Natural killer cell (primary cell): ENCODE results near the gene CNKSR3. TPM values are rescaled to one million over a fixed set of nuclear protein-coding genes. Genes with fewer than 3 reads are reported as not detected.

Source experiments
- ATAC-seq, 3 donors: fragments of 150-1000 bp in 2 of 3; fragments of 200-7000 bp in 1 of 3; cut with Tn5 transposase; 1 replicate in 1 of 3; 2 replicates in 2 of 3; pipeline ENCODE4 v1.10.0; 2021; ENCODE audit warnings: mild to moderate bottlenecking in 2 of 3, moderate library complexity in 2 of 3
- DNase-seq, 2 donors: peaks; one replicate each; pipeline versions ENCODE4 v3.0.0 to v3.0.0-alpha.2; 2013 to 2021; ENCODE audit warnings: mixed read lengths in 1 of 2
- H3K27ac ChIP-seq: one replicate; pipeline ENCODE4 v1.5.1; 2013; ENCODE audit warnings: mild to moderate bottlenecking, low read length
- H3K27me3 ChIP-seq: one replicate; pipeline ENCODE4 v1.6.1; 2013; ENCODE audit warnings: low read length; ENCODE audit not compliant: control insufficient read depth, insufficient read depth
- H3K36me3 ChIP-seq: one replicate; pipeline ENCODE4 v1.6.1; 2013; ENCODE audit warnings: low read length; ENCODE audit not compliant: control insufficient read depth, insufficient read depth
- H3K4me1 ChIP-seq: one replicate; pipeline ENCODE4 v1.6.1; 2013; ENCODE audit warnings: low read length; ENCODE audit not compliant: control insufficient read depth, insufficient read depth
- H3K4me3 ChIP-seq: one replicate; pipeline ENCODE4 v1.5.1; 2013; ENCODE audit warnings: low read length
- H3K9me3 ChIP-seq: one replicate; pipeline ENCODE4 v1.6.1; 2013; ENCODE audit warnings: low read length; ENCODE audit not compliant: control insufficient read depth, insufficient read depth
- H3K27ac Mint-ChIP-seq, 2 donors: one replicate each; pipeline ENCODE4 v1.8.0; 2022; ENCODE audit warnings: mild to moderate bottlenecking in 2 of 2, mixed read lengths in 2 of 2, moderate library complexity in 1 of 2
- H3K27me3 Mint-ChIP-seq, 2 donors: one replicate each; pipeline ENCODE4 v1.8.0; 2022; ENCODE audit warnings: low read depth in 2 of 2, mixed read lengths in 2 of 2
- H3K36me3 Mint-ChIP-seq: one replicate; pipeline ENCODE4 v1.8.0; 2022; ENCODE audit warnings: mixed read lengths
- H3K4me1 Mint-ChIP-seq, 2 donors: one replicate each; pipeline ENCODE4 v1.8.0; 2022; ENCODE audit warnings: mixed read lengths in 2 of 2
- H3K4me3 Mint-ChIP-seq: one replicate; pipeline ENCODE4 v1.8.0; 2022; ENCODE audit warnings: mild to moderate bottlenecking, moderate library complexity, mixed read lengths
- H3K9me3 Mint-ChIP-seq, 2 donors: one replicate each; pipeline ENCODE4 v1.8.0; 2022; ENCODE audit warnings: mixed read lengths in 2 of 2
- WGBS: methylation state at CpG from one replicate; pipeline ENCODE4 v1.1.7; 2013; ENCODE audit warnings: missing lambda C conversion rate; ENCODE audit not compliant: insufficient coverage; 5-methylcytosine and 5-hydroxymethylcytosine counted together
- intact Hi-C: fragments of 100-400 bp; cut with micrococcal nuclease; formaldehyde crosslinking; loops from one replicate; pipeline ENCODE4 v1.14.2; 2022
- total RNA-seq, 4 donors: library from RNA; stranded (reverse); fragments of 120-200 nt in 1 of 4; gene quantifications; one replicate each; pipeline versions ENCODE4 v1.2.3 to v1.2.4, GENCODE V29; 2013 to 2022
- TF ChIP-seq, protein P1 (sequence below): fragments of 200-600 bp; IDR thresholded peaks from one replicate; pipeline ENCODE4 v1.8.0; 2022; ENCODE audit warnings: antibody characterized with exemption

Gene CNKSR3
- total RNA-seq, 3 donors from 2014 or later (not counting 1 experiment from before 2014, with no cell fraction given), result 0.18 TPM; not detected in 2

DNA sequence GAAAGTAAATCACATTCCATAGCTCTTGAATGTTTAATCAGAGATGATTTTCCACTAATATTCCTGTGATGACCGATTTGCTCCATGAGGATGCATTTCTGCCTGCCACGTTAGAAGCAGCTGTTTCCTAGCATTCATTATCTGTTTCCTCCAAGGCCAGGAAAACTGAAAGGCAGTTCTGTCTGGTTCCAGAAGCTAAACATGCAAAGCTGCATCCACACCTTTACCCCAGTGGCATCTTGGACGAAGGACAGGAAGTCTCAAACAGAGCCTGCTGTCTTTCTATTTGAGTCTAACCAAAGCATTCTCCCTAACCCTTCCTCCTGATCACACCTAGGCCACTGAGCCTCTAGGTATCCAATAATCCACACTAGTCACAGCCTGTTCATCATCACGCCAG lies 27.6 kb downstream of the CNKSR3 start:
- Histone ChIP-seq H3K27me3 (no peaks in the 10 kb centered on the region), H3K4me3 (no peak overlapping the region), H3K36me3 (no peaks in the 10 kb centered on the region), H3K27ac (no peak overlapping the region), H3K9me3 (no peaks in the 10 kb centered on the region), H3K4me1 (no peaks in the 10 kb centered on the region)
- Mint-ChIP-seq H3K4me1 (no peaks in the 10 kb centered on the region), H3K9me3 (no peaks in the 10 kb centered on the region), H3K36me3 (no peaks in the 10 kb centered on the region), H3K27me3 (peaks cover 5 to 25% of the 10 kb centered on the region in 2 donors), H3K27ac (no peak overlapping the region), H3K4me3 (no peak overlapping the region)
- no peak for DNase-seq
- no peak for ATAC-seq
- TF ChIP-seq, protein P1, sequence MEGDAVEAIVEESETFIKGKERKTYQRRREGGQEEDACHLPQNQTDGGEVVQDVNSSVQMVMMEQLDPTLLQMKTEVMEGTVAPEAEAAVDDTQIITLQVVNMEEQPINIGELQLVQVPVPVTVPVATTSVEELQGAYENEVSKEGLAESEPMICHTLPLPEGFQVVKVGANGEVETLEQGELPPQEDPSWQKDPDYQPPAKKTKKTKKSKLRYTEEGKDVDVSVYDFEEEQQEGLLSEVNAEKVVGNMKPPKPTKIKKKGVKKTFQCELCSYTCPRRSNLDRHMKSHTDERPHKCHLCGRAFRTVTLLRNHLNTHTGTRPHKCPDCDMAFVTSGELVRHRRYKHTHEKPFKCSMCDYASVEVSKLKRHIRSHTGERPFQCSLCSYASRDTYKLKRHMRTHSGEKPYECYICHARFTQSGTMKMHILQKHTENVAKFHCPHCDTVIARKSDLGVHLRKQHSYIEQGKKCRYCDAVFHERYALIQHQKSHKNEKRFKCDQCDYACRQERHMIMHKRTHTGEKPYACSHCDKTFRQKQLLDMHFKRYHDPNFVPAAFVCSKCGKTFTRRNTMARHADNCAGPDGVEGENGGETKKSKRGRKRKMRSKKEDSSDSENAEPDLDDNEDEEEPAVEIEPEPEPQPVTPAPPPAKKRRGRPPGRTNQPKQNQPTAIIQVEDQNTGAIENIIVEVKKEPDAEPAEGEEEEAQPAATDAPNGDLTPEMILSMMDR, result no peak
- intact Hi-C loops, result no loop called here
- 45% methylated on average over 4 of the region's 4 CpGs for WGBS

DNA sequence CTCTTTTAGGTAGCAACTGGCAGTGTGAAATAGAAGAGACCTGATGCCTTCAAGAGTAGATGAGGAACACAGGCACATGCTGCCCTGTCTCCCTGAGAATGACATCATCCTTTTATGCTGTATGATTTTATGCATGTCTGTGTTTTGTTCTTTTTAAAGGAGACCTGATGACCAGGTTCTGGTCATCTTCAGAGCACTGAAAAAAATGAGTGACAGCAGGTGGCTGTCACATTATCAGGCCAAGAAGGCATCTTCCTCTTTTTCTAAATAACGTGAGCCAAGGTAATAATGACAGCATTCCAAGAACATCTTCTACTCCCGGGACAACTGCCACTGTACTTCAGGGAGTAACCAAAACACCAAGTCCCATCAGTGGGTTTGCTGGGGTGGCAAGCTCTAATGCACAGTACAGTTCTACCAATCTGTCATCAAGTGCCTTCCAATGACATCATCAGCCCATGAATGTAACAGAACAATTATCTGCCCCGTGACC lies 28.9 kb downstream of the CNKSR3 start:
- no peaks in the 10 kb centered on the region for H3K36me3 ChIP-seq
- no peaks in the 10 kb centered on the region for H3K4me1 ChIP-seq
- H3K27ac ChIP-seq, result no peak overlapping the region
- Mint-ChIP-seq H3K4me3 (no peak overlapping the region), H3K27me3 (peaks cover 5 to 25% of the 10 kb centered on the region in 2 donors), H3K4me1 (no peaks in the 10 kb centered on the region), H3K9me3 (no peaks in the 10 kb centered on the region), H3K36me3 (no peaks in the 10 kb centered on the region), H3K27ac (no peak overlapping the region)
- intact Hi-C loops, result no loop called here
- no peaks in the 10 kb centered on the region for H3K27me3 ChIP-seq
- DNase-seq, result no peak
- H3K4me3 ChIP-seq, result no peak overlapping the region
- 83% methylated on average over 3 of the region's 3 CpGs for WGBS
- ATAC-seq, result no peak
- H3K9me3 ChIP-seq, result no peaks in the 10 kb centered on the region
- TF ChIP-seq, protein P1, result no peak

DNA sequence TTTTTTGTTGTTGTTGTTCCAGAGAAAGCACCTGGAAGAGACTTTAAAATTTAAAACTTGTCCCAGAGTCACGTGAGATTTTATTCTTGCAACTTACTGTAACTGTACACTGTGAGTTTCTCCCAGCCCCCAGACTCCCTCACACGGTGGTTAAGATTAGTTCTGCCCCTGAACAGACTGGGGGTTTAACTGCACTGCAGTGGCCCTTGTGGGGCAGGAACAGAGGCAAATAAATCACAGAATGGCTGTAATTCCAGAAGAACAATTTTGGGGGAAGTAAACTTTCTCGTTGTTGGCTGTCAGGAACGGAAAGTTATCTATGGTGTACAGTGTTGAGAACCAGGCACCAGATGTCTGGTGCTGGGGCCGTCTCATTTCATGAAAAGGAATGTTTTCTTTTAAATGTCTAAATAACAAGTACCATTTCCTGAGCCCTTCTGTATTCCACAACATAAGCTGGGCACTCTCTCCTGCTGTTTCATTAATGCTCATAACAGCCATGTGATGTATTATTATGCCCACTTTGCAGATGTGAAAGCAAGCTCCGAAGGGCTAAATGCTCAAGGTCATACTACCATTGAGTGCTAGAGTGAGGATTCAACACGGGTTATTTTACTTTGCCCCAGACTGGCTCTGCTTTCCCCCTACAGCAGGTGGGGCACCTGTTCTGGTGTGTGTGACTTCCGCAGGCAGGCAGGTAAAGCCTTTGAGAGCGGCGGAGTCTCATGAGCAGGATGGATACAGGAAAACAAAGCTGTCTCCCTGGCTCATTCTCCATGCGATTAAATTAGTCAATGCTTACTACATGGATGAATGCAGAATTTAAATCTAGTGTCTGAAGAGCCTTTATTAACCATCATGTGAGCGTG lies 30.5 kb downstream of the CNKSR3 start:
- intact Hi-C loops, result no loop called here
- H3K27me3 ChIP-seq, result no peaks in the 10 kb centered on the region
- no peak for DNase-seq
- Mint-ChIP-seq H3K4me3 (no peak overlapping the region), H3K9me3 (no peaks in the 10 kb centered on the region), H3K4me1 (no peaks in the 10 kb centered on the region), H3K27me3 (peaks cover 5 to 25% of the 10 kb centered on the region in 2 donors), H3K27ac (no peak overlapping the region), H3K36me3 (no peaks in the 10 kb centered on the region)
- no peak for ATAC-seq
- no peaks in the 10 kb centered on the region for H3K4me1 ChIP-seq
- TF ChIP-seq, protein P1, result no peak
- H3K36me3 ChIP-seq, result no peaks in the 10 kb centered on the region
- no peak overlapping the region for H3K4me3 ChIP-seq
- no peaks in the 10 kb centered on the region for H3K9me3 ChIP-seq
- no peak overlapping the region for H3K27ac ChIP-seq
- 63% methylated on average over 11 of the region's 12 CpGs for WGBS
